Heart left ventricle (tissue), 16 donors: ENCODE data around the gene PRAMEF12. TPM values are rescaled to one million over a fixed set of nuclear protein-coding genes. Genes with fewer than 3 reads are reported as not detected.

ENCODE experiments used
- ATAC-seq, 4 donors: fragments of 200-7000 bp; cut with Tn5 transposase; one replicate each; pipeline ENCODE4 v1.9.1; 2020 to 2022; ENCODE audit warnings: moderate library complexity in 4 of 4, mild to moderate bottlenecking in 3 of 4, moderate number of reproducible peaks in 1 of 4
- DNase-seq, 5 donors: peaks; one replicate each; pipeline ENCODE4 v3.0.0-alpha.2; 2020
- H3K27ac ChIP-seq, 12 donors: fragments of 200-600 bp; sonication (generic) in 4 of 12; one replicate each; pipeline versions ENCODE4 v1.5.0 to v1.8.0; 2016 to 2022; ENCODE audit warnings: mild to moderate bottlenecking in 2 of 12
- H3K27me3 ChIP-seq, 9 donors: fragments of 200-600 bp; sonication (generic) in 2 of 9; one replicate each; pipeline versions ENCODE4 v1.5.1 to v1.8.0; 2016 to 2022; ENCODE audit warnings: mild to moderate bottlenecking in 3 of 9
- H3K36me3 ChIP-seq, 9 donors: fragments of 200-600 bp; sonication (generic) in 2 of 9; one replicate each; pipeline versions ENCODE4 v1.5.0 to v1.8.0; 2018 to 2022; ENCODE audit warnings: mild to moderate bottlenecking in 2 of 9
- H3K4me1 ChIP-seq, 12 donors: fragments of 200-600 bp; sonication (generic) in 4 of 12; one replicate each; pipeline versions ENCODE4 v1.5.0 to v1.8.0; 2016 to 2022; ENCODE audit warnings: mild to moderate bottlenecking in 3 of 12
- H3K4me3 ChIP-seq, 12 donors: fragments of 200-600 bp; sonication (generic) in 4 of 12; one replicate each; pipeline versions ENCODE4 v1.5.0 to v1.8.0; 2017 to 2022; ENCODE audit warnings: mild to moderate bottlenecking in 9 of 12, moderate library complexity in 4 of 12
- H3K9me3 ChIP-seq, 12 donors: fragments of 200-600 bp; sonication (generic) in 4 of 12; one replicate each; pipeline versions ENCODE4 v1.5.0 to v1.8.0; 2016 to 2022; ENCODE audit warnings: mild to moderate bottlenecking in 1 of 12
- POLR2A ChIP-seq, 2 donors: fragments of 450-650 bp; IDR thresholded peaks; one replicate each; pipeline ENCODE4 v1.6.1; 2017; ENCODE audit warnings: antibody characterized with exemption in 2 of 2, mild to moderate bottlenecking in 2 of 2, moderate library complexity in 2 of 2
- WGBS, 4 donors: extraction: QIAGEN DNeasy Blood & Tissue Kit in 2 of 4; methylation state at CpG; one replicate each; pipeline versions ENCODE4 v1.1.5 to v1.1.7; 2013 to 2018; 5-methylcytosine and 5-hydroxymethylcytosine counted together
- intact Hi-C, 10 donors: fragments of 100-400 bp; cut with DNase I; formaldehyde crosslinking; loops; one replicate each; pipeline versions ENCODE4 v1.11.1 to v1.14.2; 2022
- polyA plus RNA-seq, 2 donors: library from polyadenylated mRNA; stranded (reverse); fragments of 200-250 nt; gene quantifications; one replicate each; pipeline ENCODE4 v1.2.3, GENCODE V29; 2013
- total RNA-seq, 9 donors: library from RNA; depleted of rRNA in 2 of 9; stranded (reverse); fragments of >200 nt in 2 of 9; fragmentation: NEBNext Ultra II Directional in 3 of 9; extraction: Animal tissue kit (Norgen Biotek cat#: 25700) in 3 of 9; gene quantifications; one replicate each; pipeline versions ENCODE4 v1.1.0 to v1.2.4, GENCODE V29; 2016 to 2023
- TF ChIP-seq, protein P1 (sequence below), 12 donors: fragments of 200-600 bp; sonication (generic) in 4 of 12; IDR thresholded peaks; one replicate each; pipeline versions ENCODE4 v1.5.0 to v1.8.0; 2018 to 2022; ENCODE audit warnings: antibody characterized with exemption in 12 of 12, mild to moderate bottlenecking in 5 of 12
- donor health status: ischemic (EF 13 %, LVEDD 7.1; RV severe dilation, severe dysfunction).
- donor health status: healthy with polysubstance abuse.
- donor health status: DM: no; HTN: yes; CAD: no.
- donor health status: DM: no; HTN: no; CAD: no.
- donor health status: ischemic (EF 25% LVEDD 6.9; RV normal size, moderate dysfunction).
- donor health status: ischemic (EF 25% LVEDD 5.7; RV mildly dilated, moderate dysfunction).
- donor health status: healthy.
- donor health status: DM: yes; HTN: yes; CAD: no.
- donor health status: ischemic (EF 35%, LVEDD 5.7; RV mildly dilated, moderate dysfunction).
- donor health status: nonischemic (EF 11% LVEDD 7.7; RV severe dilation, severe dysfunction).
- donor health status: DM: yes; HTN: yes; CAD: no.
- donor health status: PGD.
- donor health status: ischemic (EF 29% LVEDD 5.4; RV normal size, mild dysfunction).
- donor health status: nonischemic (EF 23%, LVEDD 6.1; RV moderate dilation, normal function).

The PRAMEF12 gene
- total and polyA plus RNA-seq, 11 donors, result not detected

DNA sequence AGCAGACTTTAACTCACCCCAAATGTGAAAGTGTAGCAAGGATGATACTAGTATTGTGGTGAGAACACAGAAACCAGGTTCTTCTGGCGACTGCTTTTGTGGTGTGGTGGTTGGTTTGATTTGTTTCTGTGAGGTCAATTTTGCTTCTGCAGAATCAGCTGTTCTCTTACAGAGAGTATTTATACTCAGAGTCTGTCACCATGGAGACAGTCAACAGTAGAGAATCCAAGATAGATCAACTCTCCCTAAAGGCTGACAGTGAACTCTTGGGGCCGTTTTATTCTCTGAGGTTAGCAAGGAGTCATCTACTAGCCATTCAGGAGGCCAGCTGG is 27.6 kb upstream of the PRAMEF12 start, which contains the start of gene CFAP107:
Gene CFAP107, plus strand, starts transcription at position 209 of the 332 bp plus-strand sequence. CDS start 231 bp downstream, outside the sequence.
- ATAC-seq, result no peak
- no peak for TF ChIP-seq POLR2A (IDR thresholded peaks at IDR 0.05)
- TF ChIP-seq, protein P1, sequence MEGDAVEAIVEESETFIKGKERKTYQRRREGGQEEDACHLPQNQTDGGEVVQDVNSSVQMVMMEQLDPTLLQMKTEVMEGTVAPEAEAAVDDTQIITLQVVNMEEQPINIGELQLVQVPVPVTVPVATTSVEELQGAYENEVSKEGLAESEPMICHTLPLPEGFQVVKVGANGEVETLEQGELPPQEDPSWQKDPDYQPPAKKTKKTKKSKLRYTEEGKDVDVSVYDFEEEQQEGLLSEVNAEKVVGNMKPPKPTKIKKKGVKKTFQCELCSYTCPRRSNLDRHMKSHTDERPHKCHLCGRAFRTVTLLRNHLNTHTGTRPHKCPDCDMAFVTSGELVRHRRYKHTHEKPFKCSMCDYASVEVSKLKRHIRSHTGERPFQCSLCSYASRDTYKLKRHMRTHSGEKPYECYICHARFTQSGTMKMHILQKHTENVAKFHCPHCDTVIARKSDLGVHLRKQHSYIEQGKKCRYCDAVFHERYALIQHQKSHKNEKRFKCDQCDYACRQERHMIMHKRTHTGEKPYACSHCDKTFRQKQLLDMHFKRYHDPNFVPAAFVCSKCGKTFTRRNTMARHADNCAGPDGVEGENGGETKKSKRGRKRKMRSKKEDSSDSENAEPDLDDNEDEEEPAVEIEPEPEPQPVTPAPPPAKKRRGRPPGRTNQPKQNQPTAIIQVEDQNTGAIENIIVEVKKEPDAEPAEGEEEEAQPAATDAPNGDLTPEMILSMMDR (IDR thresholded peaks at IDR 0.05), result no peak
- no peak within 1 kb of the TSS for H3K4me3 ChIP-seq
- no peaks in the 10 kb centered on the region for H3K36me3 ChIP-seq
- H3K9me3 ChIP-seq, result peaks cover 0 to 33% (median 17%) of the 10 kb centered on the region in 12 donors
- intact Hi-C loops, result no loop called here
- DNase-seq, result no peak
- no peaks in the 10 kb centered on the region for H3K4me1 ChIP-seq
- H3K27me3 ChIP-seq, result peaks cover 0 to 27% (median 0%) of the 10 kb centered on the region in 9 donors
- 41 to 51% (median 45%) methylated on average over 2 of the region's 2 CpGs for WGBS, 4 donors
- no peak within 1 kb of the TSS for H3K27ac ChIP-seq

- Histone ChIP-seq H3K4me1 (no peaks in the 10 kb centered on the region), H3K27me3 (peaks cover 0 to 19% (median 0%) of the 10 kb centered on the region in 9 donors), H3K36me3 (no peaks in the 10 kb centered on the region), H3K27ac (no peak overlapping the region), H3K9me3 (peaks cover 0 to 33% (median 17%) of the 10 kb centered on the region in 12 donors), H3K4me3 (no peak overlapping the region)
- intact Hi-C loops, result no loop called here
- ATAC-seq (no peak), DNase-seq (no peak)
- TF ChIP-seq POLR2A (IDR thresholded peaks at IDR 0.05), result no peak
- TF ChIP-seq, protein P1 (IDR thresholded peaks at IDR 0.05), result no peak
These were observed 24.7 kb upstream of the PRAMEF12 start for GRCh38 chr1:12748778-12749355.

- H3K27ac ChIP-seq, result no peak overlapping the region
- peaks cover 0 to 9% (median under 1%) of the 10 kb centered on the region in 12 donors for H3K9me3 ChIP-seq
- TF ChIP-seq POLR2A (IDR thresholded peaks at IDR 0.05), result no peak
- DNase-seq (no peak), ATAC-seq (no peak)
- H3K36me3 ChIP-seq, result no peaks in the 10 kb centered on the region
- no peaks in the 10 kb centered on the region for H3K4me1 ChIP-seq
- WGBS, 4 donors, result 81 to 84% (median 83%) methylated on average over 4 of the region's 4 CpGs
- H3K4me3 ChIP-seq, result no peak overlapping the region
- intact Hi-C loops, result no loop called here
- H3K27me3 ChIP-seq, result peaks cover 0 to 22% (median 11%) of the 10 kb centered on the region in 9 donors
These were observed 18.8 kb upstream of the PRAMEF12 start for GRCh38 chr1:12754738-12755137.

DNA sequence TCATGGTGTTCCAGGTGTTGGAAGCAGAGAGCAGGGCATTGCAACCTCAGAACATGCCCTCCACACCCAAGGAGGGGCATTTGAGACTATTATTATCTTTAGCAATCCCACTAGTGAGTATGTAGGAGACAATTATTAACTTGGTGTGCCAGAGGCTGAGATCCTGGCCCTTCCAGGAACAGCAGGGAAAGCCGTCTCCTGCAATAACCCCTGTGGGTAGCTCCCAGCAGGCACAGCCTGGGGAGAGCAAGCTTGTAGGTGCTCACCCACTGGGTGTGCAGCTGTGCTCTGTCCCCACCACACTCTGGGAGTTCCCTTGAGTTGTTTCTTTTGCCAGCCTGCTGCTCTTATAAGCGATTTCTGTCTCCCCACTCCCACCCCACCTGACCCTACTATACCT is 17.3 kb upstream of the PRAMEF12 start:
- DNase-seq, result no peak
- Histone ChIP-seq H3K27ac (no peak overlapping the region), H3K27me3 (peaks cover 0 to 29% (median 10%) of the 10 kb centered on the region in 9 donors), H3K9me3 (no peaks in the 10 kb centered on the region), H3K4me1 (no peaks in the 10 kb centered on the region), H3K4me3 (no peak overlapping the region), H3K36me3 (no peaks in the 10 kb centered on the region)
- TF ChIP-seq, protein P1 (IDR thresholded peaks at IDR 0.05), result no peak
- no peak for TF ChIP-seq POLR2A (IDR thresholded peaks at IDR 0.05)
- ATAC-seq, result no peak
- 33 to 70% (median 47%) methylated on average over 2 of the region's 2 CpGs for WGBS, 4 donors
- intact Hi-C loops, result no loop called here
